NCI-H524 (cell line): ENCODE data around the gene STAP2.

Experiments
- DNase-seq, 2 experiments: peaks; one replicate each; lab custom pipeline; 2025; lab: John Stamatoyannopoulos, UW

The STAP2 gene

DNA sequence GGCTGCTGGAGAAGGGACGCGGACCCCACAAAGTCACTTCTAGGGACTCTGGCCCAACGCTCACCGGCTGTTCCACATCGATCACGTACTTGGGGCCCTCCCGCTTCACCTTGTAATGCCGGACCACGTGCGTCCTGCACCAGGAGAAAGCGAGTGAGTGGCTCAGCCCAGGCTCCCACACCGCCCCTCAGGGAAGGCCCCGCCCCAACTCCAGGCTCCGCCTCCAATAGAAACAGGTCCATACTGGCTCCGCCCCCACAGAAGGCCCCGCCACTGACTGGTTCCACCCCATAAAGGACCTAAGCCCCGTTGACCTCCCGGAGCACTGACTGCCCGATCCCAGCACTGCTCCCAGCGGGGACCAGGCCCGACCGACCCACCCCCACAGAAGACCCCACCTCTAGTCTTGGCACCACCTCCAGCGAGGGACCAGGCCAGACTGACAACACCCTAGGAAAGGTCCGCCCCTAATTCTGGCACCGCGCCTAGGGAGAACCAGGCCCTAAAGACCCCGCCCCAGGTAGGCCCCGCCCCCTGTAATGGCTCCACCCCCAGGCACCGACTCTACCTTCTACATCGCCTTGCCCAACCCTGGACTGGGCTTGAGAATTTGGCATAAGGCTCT lies 11.3 kb downstream of the STAP2 start:
- DNase-seq: no peak

DNA sequence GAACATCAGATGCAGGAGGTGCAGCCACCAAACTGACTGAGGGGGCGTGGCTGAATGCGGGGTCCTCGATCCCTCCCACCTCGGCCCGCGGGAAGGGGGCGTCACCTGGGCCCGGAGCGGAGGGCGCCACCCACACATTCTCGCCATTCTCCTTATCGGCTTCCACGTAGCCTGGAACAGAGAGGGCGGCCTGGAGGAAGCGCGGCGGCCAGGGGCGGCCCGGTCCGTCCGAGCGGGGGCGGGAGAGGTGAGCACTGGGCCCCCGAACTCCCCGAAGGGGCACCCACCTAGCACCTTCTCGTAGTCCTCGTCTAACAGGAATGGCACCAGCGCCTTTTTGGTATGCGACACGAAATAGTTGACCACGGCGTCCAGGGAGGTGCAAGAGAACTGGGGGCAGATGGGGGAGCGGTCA lies 11.8 kb downstream of the STAP2 start:
- no peak for DNase-seq

DNA sequence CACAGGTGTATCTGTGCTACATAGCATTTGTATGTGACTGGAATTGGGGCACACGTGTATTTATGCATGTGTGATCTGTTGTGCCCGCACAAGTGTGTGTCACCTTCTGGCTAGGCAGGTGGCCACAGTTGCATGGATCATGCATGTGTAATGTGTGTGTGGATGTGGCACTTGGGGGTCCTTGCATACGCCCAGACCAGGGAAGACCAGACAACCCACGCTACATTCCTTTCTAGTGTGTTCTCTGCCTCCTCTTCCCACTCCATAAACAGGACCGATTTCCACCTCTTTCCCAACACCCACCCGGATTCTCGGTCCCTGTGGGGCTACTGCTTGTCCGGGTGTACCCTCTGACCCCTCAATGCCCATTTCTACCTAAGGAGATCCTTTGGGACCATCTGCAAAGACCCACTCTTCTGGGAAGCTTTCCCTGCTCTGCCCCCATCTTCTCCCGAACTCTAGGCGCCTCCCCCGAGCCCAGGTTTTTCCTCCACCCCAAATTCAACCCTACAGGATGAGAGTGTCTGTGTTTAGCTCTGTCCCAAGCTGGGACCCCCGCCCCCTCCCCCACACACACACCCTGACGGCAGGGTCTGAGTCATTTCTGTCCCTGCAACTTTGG lies 12.3 kb downstream of the STAP2 start:
- DNase-seq: no peak

DNA sequence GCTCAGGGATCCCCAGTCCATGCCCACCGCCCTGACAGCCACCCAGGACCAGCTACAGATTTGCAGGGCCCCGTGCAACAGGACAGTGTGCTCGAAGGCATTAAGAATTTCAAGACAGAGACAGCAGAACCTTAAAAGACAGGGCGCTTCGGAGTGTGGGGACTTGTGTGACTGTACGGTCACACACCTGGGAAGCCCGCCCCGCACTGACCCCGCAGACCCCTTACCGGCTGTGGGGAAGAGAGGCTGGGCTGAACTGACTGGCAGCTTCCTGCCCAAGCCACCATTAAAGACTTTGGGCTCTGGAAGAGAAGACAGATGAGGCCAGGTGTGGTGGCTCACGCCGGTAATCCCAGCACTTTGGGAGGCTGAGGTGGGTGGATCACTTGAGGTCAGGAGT lies 14.4 kb downstream of the STAP2 start:
- no peak for DNase-seq

DNA sequence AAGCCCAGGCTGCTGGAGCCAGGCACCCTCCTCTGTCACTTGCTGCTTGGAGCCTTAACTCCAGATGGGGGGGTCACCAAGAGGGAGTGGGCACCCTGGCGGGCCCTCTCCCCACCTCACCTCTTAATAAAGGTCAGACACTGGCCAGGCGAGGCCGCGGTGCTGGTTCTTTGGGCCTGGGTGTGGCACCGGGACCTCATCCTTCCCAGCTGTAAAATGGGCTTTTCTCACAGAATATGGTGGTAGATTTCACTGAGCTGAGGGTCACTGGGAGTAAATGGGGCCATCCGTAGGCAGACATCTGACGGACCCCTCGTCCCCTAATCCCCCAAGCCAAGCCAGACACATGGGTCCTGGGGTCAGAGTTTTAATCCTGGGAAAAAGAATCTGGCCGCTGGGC lies 14.9 kb downstream of the STAP2 start:
- DNase-seq: no peak

DNA sequence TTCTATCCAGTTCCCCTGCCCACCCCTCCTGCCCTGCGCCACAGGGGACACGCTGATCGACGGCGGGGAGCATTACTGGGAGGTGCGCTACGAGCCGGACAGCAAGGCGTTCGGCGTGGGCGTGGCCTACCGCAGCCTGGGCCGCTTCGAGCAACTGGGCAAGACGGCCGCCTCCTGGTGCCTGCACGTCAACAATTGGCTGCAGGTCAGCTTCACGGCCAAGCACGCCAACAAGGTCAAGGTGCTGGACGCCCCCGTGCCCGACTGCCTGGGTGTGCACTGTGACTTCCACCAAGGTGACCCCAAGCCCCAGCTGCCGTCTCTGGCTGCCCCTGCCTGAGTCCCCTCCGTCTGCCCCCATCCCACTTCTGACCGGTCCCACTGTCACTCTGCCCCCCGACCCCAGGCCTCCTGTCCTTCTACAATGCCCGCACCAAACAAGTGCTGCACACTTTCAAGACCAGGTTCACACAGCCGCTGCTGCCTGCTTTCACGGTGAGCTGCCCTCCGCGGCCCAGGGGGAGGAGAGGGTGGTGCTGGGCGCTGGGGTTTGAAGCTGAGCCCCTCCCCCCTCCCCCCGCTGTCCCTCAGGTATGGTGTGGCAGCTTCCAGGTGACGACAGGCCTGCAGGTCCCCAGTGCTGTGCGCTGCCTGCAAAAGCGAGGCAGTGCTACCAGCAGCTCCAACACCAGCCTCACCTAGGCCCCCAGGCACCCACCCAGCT lies 15.5 kb downstream of the STAP2 start:
- DNase-seq: no peak

DNA sequence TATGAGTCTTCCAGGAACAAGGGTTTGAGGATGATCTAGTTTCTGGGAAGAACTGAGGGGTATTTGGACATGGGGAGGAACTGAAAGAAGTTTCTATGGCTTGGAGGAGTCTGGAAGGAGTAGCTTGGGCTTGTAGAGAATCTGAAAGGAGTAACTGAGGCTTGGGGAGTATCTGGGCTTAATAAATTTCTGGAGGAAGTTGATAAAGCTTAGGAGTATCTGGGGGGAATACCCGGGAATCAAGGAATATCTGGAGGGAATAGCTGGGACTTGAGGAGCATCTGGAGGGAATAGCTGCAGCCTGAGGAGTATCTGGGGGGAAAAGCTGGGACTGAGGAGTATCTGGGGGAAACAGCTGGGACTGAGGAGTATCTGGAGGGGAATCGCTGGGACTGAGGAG lies 18.2 kb downstream of the STAP2 start:
- DNase-seq: no peak

DNA sequence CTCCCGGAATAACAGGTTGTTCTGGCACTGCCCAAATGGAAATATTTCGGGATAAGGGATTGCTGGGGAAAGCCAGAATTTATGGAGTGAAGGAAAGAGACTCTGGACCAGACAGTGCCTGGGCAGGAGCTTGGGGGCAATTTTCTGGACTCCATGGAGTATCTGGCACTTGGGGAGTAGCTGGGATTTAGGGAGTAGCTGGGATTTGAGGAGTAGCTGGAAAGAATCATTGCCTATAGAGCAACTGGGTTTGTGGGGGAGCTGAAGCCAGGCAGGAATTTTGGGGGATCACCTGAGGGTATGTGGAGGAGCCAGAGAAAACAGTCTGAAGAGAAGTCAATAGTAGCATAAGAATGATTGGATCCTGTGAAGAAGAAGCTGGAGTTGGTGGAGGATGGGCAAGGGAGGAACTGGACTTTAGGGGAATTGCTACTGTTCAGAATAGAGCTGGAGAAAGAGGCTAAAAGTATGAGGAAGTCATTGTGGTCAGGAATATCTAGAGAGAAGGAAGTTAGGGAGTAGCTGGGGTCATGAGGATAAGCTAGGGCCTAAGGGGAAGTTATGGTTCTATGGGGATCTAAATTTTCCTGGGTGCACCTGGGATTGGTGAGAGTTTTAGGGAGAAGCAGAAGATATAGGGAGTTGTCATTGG lies 19.4 kb downstream of the STAP2 start:
- DNase-seq: no peak

DNA sequence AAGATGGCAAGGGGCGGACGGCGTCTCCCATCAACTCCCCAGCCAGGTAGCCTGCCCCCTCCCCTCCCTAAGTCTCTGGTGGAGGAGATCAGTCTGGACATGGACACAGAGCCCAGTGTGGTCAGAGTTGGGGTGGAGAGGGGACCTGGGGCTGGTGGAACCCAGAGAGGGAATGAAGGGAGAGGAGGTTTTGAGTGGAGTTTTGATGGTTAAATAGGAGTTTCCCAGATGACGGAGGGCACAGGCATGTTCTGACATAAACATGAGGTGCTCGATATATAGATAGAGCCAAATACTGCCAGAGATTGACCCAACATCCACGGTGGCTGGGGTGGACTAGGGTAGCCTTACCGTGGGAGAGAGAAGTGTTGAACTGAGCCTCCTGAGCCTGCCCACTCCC lies 20.2 kb downstream of the STAP2 start:
- DNase-seq: no peak

DNA sequence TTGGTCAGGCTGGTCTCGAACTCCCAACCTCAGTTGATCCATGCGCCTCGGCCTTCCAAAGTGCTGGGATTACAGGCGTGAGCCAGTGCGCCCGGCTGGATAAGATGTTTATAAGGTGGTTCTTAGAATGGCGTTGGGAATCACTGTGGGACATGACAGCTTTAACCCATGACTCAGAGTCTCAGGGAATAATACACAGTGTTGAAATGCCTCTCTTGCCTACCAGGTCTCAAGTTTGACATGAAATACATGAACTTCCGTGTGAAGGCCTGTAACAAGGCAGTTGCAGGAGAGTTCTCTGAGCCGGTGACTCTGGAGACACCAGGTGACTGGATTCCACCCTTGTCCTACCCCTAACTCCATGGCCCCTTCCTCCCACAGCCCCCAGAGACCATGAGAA lies 21.7 kb downstream of the STAP2 start:
- DNase-seq: no peak

DNA sequence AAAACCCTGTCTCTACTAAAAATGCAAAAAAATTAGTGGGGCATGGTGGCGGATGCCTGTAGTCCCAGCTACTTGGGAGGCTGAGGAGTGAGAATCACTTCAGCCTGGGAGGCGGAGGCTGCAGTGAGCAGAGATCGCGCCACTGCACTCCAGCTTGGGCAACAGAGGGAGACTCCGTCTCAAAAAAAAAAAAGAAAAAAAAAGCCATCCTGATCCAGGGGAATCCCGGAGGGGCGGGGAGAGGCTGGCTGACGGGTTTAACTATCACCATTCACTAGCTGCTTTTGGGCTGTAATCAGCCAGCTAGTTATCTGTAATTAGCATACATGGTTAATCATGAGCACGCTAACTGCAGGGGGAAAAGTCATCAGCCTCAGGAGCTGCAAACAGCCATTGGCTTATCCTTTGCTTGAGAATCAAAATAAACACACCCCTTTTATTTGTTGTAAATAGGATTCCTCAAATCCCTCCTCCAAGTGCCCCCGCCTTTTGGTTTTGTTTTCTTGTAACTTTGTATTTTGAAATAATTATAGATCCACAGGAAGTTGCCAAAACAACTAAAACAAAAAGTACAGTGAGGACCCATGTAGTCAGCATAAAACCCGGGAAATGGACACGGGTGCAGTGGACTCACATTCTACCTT lies 24.7 kb downstream of the STAP2 start:
- no peak for DNase-seq

DNA sequence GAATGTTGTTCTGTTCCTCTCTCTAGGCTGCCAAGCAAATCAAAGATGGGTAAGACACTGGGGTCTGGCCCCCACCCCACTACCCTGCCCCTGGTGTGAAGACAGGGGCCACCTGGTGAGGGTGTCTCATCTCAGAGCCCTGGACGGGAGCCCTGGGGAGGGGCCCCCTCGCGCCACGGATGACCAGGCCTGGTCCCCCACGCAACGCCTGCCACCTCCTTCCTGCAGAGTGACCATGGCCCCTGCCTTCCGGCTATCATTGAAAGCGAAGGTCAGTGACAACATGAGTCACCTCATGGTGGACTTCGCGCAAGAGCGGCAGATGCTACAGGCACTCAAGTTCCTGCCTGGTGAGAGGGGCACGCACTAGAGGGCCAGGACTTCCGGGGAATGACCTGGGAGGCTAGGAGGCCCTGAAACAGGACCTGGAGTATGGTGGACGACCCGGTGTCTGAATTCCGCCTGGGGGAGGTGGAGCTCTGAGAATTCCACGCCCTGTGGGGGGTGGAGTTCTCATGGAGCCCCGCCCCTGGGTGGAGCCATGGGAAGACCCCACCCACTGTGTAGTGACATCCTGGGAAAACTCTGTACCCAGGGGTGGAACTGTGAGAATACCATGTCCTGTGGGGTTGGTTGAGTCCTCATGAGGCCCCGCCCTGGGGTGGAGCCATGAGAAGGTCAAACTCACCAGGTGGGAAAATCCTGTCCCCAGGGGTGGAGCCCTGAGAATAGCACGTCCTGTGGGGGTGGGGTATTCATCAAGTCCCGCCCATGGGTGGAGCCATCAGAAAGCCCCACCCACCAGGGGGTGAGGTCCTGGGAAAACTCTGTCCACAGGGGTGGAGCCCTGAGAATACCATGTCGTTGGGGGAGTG lies 28.1 kb downstream of the STAP2 start:
- no peak for DNase-seq

DNA sequence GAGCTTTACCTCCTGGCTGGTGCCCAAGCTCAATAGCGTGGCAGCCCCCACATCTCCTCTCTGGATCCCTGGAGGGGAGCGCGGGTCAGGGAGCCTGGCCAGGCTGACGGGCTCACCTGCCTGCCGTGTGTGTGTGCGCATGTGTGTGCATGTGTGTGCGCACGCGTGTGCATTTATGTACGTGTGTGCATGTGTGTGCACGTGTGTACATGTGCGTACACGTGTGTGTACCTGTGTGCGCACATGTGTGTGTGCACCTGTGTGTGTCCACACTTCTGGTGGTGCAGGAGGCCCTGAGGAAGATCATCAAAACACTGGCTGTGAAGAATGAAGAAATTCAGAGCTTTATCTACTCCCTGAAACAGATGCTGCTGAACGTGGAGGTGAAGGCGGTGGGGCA lies 33.0 kb downstream of the STAP2 start:
- DNase-seq: no peak

DNA sequence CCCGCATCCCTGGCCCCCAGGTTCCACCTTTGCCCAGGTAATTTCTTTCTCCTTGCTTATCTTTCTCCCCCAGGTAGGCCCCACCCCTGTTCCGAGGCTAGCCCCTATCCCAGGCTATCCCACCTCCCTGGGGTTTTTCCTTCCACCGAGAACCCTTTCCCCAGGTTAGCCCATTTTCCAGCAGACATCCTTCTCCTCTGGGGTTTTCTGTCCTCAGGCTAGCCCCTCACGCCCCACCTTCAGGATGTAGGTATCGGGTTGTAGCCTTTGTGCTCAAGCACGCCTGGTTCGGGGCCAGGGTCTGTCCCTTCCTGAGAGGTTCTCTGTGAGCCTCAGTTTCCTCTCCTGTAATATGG lies 33.4 kb downstream of the STAP2 start:
- DNase-seq: no peak

DNA sequence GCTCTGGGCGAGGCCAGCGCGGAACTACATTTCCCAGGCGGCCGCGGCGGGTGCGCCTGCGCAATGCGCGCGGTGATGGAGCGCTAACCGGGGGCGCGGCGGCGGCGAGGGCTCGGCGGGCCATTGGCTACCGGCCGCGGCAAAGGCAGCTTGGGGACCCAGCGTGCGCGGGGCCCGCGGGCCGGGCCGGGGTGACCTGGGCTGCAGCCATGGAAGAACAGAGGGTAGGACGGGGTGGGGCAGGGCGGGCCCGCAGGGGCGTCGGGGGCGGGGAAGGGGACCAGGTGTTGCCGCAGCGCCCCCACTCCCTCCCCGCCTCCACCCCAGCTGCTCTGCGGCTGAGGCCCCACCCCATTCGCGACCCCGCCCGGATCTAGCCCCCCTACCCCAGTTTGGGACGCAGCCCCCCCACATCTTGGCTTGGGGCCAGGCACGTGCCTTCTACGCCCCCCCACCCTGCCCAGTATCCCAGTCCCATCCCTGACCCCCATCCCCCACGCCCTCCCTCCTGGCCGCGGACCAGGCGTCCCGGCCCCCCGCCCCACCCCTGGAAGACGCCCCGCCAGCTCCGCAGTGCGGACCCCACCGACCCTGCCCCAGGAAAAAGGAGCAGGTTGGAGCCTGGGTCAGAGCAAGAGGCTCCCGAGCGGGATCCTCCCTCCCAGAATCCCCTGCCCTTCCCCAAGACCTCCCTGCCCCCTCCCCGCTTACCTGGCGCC lies 33.9 kb downstream of the STAP2 start, which contains the start of gene FSD1:
Gene FSD1, plus strand, starts transcription at position 61 of the 719 bp plus-strand sequence. Its CDS starts 149 bp downstream, at position 210.
- peak; percentile 32 to 80 for DNase-seq

DNA sequence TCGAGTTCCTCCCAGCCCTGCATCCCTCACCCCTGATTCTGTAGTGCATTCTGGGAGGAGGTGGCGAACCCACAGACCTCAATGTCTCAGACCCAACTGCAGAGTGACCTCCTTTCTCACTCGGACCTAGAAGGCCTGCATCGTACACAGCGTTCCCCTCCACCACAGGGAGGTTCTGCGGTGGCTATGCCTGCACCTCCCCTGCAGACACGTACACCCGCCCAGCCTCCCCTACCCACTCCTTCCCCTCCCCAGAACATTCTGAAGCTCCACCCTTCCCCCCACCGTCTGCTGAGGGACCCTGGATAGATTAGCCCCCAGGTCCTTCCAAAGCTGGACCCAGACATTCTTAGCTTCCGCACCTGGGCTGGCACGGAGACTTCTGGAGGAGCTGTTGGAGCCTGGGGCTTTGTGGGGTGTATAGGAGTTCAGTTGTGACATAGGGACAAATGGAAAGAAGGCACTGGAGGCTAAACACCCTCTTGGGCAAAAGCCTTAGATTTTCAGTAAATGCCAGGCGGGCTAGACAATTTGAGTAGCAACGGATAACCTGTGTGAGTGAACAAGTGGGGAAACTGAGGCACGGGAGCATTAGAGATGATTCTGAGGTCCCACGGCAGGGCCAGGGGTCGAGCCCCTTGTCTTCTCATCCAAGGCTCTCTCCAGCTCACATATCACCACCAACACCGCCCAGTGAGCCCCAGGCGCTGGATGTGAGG lies 34.6 kb downstream of the STAP2 start:
- DNase-seq: no peak

DNA sequence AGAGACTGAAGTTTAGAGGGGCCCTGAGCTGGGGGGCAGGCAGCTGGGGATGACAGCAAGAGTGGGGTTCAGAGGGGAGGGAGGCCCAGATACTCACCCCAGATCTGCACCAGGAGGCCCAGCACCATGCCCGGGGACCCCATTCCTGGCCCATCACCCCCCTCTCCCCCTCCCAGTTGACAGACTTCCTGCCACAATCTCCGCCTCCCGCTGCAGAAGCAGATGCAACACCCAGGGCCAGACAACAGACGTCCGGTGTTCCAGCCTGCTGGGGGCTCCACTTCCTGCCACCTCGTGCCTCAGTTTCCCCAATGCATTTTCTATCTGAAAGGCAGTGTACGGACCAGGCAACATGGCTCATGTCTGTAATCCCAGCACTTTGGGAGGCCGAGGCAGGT lies 36.4 kb downstream of the STAP2 start, which contains the start of gene TMIGD2:
Gene TMIGD2, minus strand, starts transcription at position 147 of the 398 bp plus-strand sequence. Its CDS starts 4 bp downstream, at position 143.
- DNase-seq: no peak

DNA sequence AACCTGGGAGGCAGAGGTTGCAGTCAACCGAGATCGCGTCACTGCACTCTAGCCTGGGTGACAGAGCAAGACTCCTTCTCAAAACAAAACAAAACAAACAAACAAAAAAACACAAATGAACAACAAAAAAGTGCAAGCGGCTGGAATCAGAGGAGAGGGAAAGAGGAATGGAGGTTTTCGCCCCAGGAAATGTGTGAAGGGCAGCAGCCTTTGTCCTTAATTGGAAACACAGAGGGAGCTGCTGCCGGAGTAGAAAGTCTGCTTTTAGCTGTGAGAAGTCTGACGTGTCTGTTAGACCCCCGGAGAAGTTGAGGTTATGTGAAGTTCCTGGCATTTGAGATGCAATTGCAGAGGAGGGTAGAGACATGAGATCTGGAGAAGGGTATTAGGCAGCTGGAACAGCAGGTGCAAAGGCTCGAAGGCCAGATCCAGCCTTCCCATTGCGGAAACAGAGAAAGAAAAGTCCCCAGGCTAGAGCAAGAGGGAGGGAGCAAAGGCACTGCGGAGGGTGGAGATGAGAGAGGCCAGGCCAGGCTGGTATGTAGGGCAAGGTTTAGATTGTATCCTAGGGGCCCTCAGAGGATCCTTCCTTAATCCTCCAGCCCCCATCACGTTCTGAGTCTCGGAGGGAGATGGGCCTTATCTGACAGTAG lies 36.9 kb downstream of the STAP2 start:
- no peak for DNase-seq

DNA sequence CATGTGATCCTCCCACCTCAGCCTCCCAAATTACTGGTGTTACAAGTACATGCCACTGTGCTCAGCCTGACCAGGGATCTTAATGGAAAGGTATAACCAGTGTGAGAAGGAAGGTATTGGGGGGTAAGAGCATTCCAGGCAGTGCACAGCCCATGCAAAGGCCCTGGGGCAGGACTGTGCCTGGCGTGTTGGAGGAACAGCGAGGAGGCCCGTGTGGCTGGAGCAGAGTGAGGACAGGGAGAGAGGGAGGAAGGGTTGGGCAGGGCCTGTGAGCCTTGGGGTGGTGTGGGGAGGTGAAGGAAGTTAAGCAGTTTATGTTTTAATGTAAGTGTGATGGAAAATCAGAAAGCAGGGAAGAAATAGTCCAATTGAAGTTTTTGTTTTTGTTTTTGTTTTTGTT lies 38.0 kb downstream of the STAP2 start:
- DNase-seq: no peak
